Mammary epithelial cell (primary cell): ENCODE data around the gene TMEM163.

Experiments
- CTCF ChIP-seq, 2 donors: IDR thresholded peaks in 1 of 2; conservative IDR thresholded peaks in 1 of 2; 2 replicates each; pipeline ENCODE4 v1.5.1; 2011 to 2012; ENCODE audit warnings: inconsistent platforms in 2 of 2, low read length in 2 of 2, mild to moderate bottlenecking in 2 of 2, control low read depth in 1 of 2, low read depth in 1 of 2; ENCODE audit not compliant: insufficient read depth in 1 of 2; ENCODE audit errors: extremely low read depth in 1 of 2
- EZH2 ChIP-seq: IDR thresholded peaks from 2 replicates; pipeline ENCODE4 v1.6.1; 2012; ENCODE audit warnings: low read length, inconsistent platforms, borderline replicate concordance

DNA sequence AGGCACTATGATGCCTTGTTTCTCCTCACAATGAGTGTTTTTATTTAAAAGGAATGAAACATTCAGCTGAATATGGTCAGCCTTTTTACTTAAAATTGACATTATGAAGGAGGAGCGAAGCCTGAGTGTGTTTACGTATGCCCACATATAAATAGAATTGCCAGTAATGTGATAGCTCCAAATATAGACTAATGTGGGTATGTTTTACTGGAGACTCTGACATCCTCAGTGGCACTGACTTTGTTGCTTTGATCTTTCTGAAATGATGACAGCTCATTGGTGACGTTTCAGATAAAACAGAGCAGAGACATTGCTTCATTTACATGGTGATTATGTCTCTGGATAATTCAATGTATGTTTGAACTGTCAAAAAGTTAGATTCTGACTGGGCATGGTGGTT, 297.9 kb downstream of the TMEM163 start:
- TF ChIP-seq EZH2, result no peak
- TF ChIP-seq CTCF (conservative IDR thresholded peaks at IDR 0.05 in 1 of 2, IDR thresholded peaks at IDR 0.05 in 1 of 2; ENCODE audit: extremely low read depth in 1 of 2, insufficient read depth in 1 of 2, low read depth in 1 of 2, low read length in 2 of 2), result no peak
